Measurements from ENCODE around the gene CHST9.
"Not testable (repeated sequence)": the region's sequence is repeated elsewhere in the genome, so short reads cannot be mapped to it uniquely, and the experiment has no call there.

CHST9 gene

DNA sequence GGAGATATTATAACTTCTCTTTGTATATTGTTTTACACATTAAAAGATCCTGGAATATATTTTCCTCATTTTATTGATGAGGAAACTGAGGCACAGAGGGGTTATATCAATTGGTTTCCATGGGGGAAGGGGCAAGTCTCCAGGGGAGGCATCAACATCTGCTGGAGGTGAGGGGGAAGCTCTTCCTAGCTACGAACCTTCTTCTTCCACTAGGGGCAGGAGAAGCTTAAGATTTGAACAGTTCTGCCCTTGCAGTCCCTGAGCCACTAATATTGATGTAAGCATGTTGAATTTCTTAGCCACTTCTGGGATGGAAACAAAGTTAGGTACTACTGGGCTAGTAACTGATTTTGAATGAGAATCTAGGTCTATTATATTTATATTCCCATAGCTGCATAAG is 179.5 kb downstream of the CHST9 start:
- DNase-seq = no peak

DNA sequence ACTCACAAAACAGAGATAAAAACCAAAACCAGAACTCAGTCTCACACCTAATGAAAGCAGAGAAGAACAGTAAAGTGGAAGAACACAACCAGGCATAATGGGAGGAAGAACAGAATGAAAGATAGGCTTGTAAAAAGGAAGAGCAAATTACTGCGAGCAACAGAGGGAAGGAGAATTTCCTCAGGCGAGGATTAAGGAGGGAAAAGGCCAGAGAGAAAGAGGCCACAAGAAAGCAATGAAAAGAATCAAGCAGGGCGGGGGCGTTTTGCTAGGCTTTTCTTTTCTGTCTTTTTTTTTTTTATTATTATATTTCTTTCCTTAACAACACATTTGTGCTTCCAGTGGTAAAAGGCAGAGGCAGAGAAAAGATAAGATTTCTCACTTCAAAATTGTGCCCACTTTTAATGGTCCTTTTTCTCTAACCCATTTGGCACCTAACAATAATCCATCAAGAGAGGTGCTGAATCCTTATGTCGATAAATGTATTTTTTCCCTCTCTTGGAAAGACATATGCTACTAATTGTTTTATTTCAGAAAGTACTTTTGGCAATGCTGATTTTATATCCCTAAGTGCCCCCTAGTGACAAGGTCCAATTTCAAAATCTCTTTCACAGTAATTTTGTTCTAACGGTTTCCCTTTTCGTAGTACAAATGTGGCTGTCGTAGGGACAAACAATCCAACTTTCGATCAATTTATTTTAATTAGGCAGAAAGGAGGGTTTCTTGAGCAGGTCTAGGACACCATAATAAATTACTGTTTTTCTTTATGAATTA is 180.9 kb downstream of the CHST9 start:
- peak in 1 of 56 donors; percentile 22 for DNase-seq

DNA sequence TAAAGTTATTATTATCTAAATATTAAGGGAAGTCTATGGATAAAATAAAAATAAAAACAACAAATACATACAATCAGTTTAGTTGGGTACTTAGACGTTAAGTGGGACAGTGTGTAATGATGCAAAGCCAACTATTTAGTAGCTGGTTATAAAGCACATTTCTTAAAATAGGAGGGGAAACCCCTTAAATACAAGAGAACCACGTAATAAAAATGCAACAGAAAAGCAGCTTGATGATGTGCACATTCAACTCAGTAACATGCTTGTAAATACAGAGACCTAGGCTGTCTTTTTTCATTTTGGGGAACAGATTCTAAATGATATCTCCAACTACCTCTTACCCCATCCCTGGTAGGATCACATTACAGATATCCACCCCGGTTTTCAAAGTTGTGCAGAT is 185.3 kb downstream of the CHST9 start:
- no peak for DNase-seq

DNA sequence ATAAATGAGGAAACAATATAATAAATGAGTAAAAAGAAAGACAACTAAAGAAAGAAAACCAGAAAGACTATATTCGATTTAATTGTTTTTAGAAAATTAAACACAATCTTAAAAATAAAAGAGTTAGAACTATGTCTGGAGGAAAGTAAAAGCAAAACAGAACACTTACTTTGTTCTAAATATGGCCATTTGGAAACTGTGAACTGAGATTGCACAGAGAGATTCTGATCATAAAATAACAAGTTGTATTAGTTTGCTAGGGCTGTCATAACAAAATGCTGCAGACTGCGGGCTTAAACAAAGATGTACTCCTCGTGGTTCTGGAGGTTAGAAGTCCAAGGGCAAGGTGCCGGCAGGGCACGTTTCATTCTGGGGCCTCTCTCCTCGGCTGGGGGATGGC is 191.5 kb downstream of the CHST9 start:
- no peak for DNase-seq

DNA sequence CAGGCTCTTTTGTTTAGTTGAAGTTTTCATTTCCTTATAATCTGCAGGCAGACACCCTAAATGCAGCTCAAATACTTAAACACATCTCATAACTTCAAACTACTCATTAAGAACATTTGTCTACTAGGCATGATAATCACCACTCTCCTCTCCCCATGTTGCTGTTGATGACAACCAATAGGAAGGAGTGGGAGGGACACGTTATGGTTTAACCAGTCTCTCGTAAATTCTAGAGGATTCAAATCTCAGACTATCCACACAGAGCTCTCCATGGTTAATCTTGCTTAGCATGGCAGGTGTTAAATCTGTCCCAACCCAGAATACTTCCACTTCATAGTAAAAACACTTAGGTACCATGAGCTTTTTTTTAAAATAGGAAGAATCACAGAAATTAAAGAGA is 192.2 kb downstream of the CHST9 start:
- DNase-seq = no peak

DNA sequence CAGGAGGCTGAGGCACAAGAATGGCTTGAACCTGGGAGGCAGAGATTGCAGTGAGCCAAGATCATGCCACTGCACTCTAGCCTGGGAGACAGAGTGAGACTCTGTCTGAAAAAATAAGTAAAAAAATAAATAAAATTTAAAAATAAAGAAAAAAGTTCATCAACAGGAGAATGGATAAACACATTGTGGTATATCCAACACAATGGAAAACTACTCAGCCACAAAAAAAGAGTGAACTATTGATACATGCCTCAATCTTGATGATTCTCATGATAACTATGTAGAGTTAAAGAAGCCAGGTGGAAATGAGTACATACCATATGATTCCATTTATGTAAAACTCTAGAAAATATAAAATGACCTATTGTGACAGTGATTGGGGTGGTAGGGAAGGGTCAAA is 195.3 kb downstream of the CHST9 start:
- DNase-seq = no peak

DNA sequence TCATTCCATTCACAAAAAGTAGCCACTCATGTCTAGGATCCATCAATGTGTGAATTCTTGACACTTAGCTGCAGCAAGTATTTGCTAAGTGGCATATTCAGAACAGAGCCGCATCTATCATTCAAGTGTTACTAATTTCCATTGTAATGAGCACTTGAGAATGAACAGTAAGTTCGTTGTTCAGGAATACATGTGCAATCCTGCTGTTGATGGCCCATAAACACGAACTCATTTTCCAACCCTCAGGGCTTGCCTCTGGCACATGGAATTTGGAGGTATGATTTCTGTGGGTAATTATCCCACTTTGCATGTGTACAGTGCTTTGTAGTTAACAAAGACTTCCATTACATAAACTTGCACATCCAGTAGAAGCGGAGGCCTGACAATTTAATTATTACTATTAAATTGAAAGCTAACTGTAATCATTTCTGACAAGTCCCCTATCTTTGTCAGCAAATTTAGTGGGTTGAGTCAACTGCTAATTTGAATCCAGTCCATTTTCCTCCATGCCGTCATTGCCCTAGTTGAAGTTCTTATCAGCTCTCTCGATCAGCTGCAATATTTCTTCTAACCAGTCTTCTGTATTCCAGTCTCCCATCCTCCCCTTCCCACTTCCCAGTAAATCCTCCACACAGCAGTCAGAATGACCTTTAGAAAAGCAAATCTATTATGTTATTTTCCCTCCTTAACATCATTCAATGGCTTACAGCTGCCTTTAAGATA is 203.6 kb downstream of the CHST9 start:
- no peak for DNase-seq

DNA sequence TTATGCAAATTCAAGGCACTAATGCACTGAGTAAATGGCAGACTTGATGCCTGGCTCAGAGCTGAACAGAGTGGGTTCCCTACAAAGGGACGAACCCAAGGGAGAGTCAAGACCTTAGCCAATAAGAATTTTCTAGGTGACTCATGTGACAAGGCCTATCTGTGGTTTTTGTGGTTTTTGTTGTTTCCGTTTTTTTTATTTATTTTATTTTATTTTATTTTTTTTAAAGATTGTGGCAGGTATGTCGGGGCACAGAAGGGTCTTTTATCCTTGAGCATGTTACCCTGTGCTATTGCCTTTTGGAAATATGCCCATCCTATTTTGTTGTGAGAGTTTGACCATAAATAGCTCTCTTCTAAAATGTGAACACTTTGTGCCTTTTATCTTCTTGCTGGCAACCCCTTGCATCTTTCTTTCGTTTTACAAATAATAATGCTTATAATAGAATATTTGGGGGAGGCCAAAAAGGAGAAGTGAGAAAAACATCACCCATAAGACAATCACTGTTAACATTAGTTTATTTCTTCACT is 206.2 kb downstream of the CHST9 start:
- DNase-seq = no peak

DNA sequence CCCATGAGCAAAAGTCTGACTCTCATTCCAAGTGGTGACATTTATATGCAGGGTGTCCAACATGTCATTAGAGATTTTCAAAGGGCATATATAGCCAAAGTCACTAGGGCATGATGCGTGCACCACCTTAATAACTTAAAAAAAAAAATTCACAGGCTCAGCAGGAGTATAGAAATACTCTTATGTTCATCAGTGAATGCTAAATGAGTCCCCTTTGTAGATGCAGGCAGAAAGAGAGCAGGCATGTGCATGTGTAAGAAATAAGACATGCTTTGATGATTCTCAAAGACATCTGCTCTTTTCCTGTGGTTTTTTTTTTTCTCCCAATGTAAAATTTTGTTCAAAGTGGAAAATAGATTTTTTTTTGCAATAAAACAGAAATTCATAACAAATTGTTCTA is 207.3 kb downstream of the CHST9 start:
- no peak for DNase-seq

DNA sequence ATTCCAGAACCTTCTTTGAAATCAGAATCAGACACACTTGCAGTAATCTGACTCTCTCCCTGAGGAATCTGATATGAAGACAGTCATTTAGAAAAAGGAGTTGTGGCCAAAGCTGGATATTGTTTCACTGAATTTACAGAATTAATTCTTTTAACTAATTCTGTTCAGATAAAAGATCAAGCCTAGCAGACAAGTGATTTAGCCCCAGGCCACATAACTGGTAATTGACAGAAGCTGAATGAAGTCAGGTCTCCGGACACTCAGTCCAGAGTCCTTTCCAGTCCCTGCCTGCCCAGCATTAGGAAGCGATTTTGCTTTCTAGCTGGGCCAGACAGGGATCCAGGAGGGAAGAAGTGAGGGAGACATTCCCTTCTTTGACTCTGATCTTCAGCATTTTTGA is 208.9 kb downstream of the CHST9 start:
- no peak for DNase-seq

DNA sequence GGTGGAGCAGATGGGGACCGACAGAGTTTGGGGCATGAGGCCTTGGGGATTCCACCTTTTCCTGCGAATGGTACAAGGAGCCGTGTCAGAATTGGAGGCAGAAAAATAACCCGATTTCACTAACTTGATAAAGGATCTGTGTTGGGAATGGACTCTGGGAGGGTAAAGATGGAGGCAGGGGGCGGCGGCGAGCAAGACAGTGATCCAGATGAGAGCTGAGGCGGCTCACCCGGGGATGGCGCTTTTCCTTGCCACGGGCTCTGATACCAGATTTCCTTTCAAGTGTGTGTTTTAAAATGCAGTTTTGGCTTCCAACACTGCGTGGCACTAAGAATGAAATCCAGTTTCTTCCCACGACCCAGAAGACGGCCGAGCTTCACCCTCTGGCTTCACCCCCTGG is 212.6 kb downstream of the CHST9 start:
- DNase-seq = not testable (repeated sequence)

DNA sequence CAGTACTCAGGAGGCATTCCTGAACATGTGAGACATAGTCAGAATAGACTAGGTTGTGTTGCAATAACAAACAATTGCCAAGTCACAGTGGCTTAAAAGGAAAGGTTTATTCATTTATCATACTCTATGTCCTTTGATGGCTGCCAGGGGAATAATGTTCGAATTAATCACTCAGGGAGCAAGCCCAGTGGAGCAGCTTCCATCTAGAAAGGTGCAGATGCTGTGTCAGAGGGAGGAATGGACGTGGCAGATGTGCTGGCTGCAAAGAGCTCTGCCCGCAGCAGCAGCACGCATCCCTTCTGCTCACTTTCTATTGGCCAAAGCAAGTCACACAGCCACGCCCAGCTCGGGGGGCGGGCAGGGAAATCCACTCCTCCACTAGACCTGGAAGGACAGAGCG is 213.7 kb downstream of the CHST9 start:
- DNase-seq = no peak

DNA sequence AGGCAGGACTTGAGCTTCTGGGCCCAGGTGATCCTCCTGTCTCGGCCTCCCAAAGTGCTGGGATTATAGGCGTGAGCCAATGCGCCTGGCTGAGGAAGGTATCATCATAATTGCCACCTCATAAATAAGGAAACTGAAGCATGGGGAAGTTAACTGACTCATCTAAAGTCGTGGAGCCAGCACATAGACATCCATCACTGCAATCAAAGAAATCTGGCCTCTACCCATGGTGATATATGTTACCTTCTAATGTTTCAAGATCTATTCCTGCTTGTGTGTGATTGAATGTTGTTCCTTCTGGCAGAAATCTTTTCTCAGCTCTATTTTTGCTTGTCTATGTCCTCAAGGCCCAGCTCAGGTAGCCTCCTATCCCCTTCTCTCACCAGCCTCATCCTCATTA is 214.5 kb downstream of the CHST9 start:
- DNase-seq = no peak

DNA sequence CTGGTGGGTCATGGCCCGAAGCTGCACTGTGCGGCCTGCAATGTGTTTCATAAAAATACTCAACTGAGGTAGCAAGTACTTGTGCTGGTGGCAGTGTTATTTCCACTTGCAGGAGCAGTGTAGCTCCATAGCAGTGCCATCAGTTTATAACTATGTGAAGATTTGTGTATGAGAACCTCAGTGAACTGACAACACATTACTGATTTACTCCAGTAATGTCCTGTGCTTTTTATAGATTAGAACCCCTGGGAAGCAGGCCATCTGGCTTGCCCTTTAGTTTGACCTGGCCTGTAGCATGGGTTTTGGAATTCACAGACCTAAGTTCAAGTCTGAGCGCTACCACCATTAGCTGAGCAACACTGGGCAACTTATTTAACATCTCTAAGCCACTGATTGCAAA is 219.9 kb downstream of the CHST9 start:
- no peak for DNase-seq

DNA sequence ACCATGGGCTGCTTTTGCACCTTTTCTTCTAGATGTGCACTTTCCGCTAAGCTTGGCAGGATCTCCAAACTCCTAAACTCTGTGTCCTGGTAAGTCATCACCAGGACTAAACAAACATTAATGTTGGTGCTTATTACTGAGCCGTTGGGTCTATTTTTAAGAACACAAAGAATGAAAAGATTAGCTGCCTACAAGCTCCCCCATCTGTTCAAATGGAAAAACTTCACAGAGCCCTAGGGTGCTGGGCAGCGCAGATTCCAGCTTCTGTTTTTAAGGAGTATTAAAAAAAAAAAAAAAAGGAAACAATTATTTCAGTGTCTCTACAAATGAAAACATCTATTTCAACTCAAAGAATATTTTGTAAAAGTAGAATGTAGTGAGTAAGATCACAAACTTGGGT is 221.8 kb downstream of the CHST9 start:
- DNase-seq = peak in 1 of 56 donors; percentile 8

DNA sequence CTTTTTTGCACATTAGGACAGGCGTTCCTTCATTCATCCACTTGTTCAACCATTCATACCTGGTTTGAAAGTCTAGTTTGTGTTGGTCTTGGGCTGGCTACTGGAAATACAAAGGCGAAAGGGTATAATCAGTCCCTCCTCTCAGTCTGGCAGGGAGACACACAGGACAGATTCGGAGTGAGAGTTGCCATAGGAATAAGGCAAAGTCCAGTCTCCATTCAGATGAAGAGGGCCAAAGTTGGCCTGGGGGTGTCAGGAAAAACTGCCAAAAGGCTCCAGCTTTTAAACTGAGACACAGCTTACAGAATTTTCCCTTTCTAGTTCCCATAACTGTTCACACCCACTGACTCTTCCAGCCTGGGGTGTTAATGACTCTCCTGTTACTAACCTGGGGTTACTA is 223.3 kb downstream of the CHST9 start:
- no peak for DNase-seq

DNA sequence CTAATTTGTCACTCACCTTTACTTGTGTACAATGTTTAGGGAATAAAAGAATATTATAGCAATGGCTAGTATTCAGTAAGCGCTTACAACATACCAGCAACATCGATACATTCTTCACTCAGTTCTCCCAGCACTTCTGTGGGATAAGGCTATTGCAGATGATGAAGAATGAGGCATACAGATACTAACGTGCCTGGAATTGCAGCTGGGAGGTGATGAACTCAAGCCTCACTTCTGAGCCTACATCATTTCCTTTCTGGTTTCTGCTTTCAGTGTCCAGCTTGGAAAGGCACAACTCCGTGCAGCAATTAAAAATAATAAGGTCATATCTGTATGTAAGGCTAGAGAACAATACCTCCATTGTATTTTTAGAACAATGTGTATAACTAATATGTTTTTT is 224.2 kb downstream of the CHST9 start:
- DNase-seq = no peak

DNA sequence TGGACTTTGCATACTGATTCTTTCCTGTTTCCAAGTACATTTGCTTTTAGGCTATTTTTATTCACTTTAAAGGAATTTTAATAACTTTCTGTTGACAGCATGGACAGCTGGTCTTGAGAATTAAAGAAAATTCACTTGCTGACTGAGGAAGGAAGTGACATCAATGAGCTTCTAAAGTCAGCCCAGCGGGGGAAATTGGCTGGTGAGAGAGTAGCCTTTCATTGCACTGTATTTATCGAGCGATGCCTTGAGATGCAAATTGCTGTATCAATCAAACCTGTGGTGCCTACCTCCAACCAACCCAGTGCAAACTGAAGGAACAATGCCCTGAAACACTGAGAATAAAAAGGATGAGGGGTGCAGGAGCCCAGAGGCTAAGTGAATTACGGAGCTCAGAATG is 228.2 kb downstream of the CHST9 start:
- DNase-seq = peak in 1 of 56 donors; percentile 17

DNA sequence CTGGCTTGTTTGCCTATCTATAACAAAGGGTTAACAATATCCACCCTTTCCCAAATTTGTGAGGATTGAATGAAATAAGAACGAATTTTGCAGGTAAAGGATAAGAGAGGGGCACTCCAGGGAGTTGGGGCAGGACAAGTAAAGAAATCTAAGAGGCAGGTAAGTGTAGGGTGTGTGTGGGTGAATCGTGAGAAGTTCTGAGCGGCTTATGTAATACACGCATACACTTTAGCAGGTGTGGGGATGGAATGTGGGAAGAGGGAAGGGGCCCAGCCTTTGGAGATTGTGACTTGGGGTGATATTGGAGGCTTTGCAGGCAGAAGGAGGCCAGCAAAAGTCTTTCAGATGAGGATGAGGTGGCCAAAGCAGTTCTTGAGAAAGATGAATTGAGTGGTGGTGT is 236.4 kb downstream of the CHST9 start:
- DNase-seq = no peak

DNA sequence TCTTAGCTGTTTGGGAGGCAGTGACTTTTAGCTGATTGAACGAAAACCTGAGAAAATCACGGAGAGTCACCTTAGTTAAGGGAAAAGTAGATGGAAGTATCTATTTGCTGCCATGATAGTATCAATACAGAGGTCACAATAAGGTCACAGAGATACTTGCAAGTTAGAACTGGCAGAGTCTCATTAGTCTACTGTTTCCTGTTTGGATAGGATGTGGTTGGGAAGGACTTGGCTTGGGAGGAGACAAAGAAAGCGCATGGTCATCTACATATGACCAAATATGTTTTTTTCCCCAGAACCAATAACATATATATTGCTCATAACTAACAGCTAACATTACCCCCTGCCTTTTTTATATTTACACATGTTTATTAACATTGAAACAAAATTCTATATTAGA is 241.2 kb downstream of the CHST9 start:
- DNase-seq = no peak

DNA sequence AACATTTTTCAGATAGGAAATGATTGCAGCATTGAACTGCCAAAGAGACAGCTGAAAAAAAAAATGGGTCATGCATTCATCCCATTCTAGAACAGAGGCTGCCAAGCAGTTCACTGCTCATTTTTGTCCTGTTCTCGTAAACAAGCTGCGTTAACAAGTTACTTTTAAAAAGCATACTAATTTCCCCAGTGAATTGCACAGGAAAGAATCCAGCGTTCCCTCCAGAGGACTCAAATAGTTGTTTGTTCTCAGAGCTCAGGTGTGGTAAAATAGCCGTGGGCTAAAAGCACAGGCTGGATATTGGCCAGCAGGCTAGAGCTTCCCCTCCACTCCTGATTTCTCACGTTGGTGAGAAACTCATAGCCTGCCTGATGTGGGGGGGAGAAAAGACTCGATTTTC is 243.5 kb downstream of the CHST9 start:
- peak in 12 of 56 donors; percentile 4 to 51 (median 20) for DNase-seq

DNA sequence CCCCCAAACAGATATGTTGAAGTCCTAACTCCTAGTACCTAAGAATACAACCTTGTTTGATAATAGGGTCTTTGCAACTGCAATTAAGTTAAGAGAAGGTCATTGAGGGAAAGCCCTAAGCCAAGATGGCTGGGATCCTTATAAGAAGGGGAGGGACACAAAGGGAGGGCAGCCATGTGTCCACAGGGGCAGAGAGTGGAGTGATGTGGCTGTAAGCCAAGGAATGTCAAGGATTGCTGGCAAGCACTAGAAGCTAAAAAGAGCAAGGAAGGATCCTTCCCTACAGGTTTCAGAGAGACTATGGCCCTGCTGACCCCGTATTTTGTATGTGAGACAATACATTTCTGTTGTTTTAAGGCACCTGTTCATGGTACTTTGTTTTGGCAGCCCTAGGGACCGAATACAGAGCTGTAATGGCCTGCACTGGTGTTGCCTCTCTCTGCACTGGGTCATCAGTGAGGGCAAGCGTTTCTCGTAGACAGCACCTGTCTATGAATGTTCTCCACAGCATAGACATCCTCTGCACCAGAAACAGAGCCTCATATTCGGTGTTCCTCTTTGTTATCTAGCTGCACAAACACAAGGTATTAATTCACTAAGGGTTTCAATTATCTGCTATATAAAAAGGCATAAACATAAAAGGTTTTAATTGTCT is 244.2 kb downstream of the CHST9 start:
- no peak for DNase-seq

All from amygdala (tissue), 56 donors.